ENCODE data around the gene ITGAX.
"Not testable (repeated sequence)": the region's sequence is repeated elsewhere in the genome, so short reads cannot be mapped to it uniquely, and the experiment has no call there.

Gene ITGAX

GRCh38 chr16:31416371-31416770 is 61.4 kb downstream of the ITGAX start:
- no peak for TF ChIP-seq TAF1 (IDR thresholded peaks at IDR 0.05; ENCODE audit: borderline replicate concordance, low read depth, low read length)
- TF ChIP-seq POLR2AphosphoS5 (IDR thresholded peaks at IDR 0.05; ENCODE audit: low read depth, low read length): no peak
- no peak for TF ChIP-seq POLR2A (IDR thresholded peaks at IDR 0.05; ENCODE audit: low read depth, low read length)
- DNase-seq (ENCODE audit: insufficient read length) (no peak), FAIRE-seq (no peak)

- not testable (repeated sequence) for FAIRE-seq; DNase-seq (ENCODE audit: insufficient read length)
Measured at GRCh38 chr16:31417036-31417435, 62.1 kb downstream of the ITGAX start.

- TF ChIP-seq POLR2A (IDR thresholded peaks at IDR 0.05; ENCODE audit: low read depth, low read length) (no peak), TAF1 (IDR thresholded peaks at IDR 0.05; ENCODE audit: borderline replicate concordance, low read depth, low read length) (no peak), POLR2AphosphoS5 (IDR thresholded peaks at IDR 0.05; ENCODE audit: low read depth, low read length) (no peak)
- no peak for DNase-seq (ENCODE audit: insufficient read length)
- no peak for FAIRE-seq
Measured at GRCh38 chr16:31417916-31418315, 62.9 kb downstream of the ITGAX start.

GRCh38 chr16:31420037-31420436 is 65.1 kb downstream of the ITGAX start:
- FAIRE-seq (no peak), DNase-seq (ENCODE audit: insufficient read length) (no peak)
- TF ChIP-seq TAF1 (IDR thresholded peaks at IDR 0.05; ENCODE audit: borderline replicate concordance, low read depth, low read length) (no peak), POLR2AphosphoS5 (IDR thresholded peaks at IDR 0.05; ENCODE audit: low read depth, low read length) (no peak), POLR2A (IDR thresholded peaks at IDR 0.05; ENCODE audit: low read depth, low read length) (no peak)

GRCh38 chr16:31421587-31421986 is 66.6 kb downstream of the ITGAX start:
- no peak for TF ChIP-seq POLR2A (IDR thresholded peaks at IDR 0.05; ENCODE audit: low read depth, low read length)
- no peak for DNase-seq (ENCODE audit: insufficient read length)
- no peak for FAIRE-seq

GRCh38 chr16:31423241-31423640 is 68.3 kb downstream of the ITGAX start:
- FAIRE-seq: no peak
- no peak for TF ChIP-seq POLR2AphosphoS5 (IDR thresholded peaks at IDR 0.05; ENCODE audit: low read depth, low read length)
- no peak for TF ChIP-seq POLR2A (IDR thresholded peaks at IDR 0.05; ENCODE audit: low read depth, low read length)
- no peak for TF ChIP-seq TAF1 (IDR thresholded peaks at IDR 0.05; ENCODE audit: borderline replicate concordance, low read depth, low read length)
- no peak for DNase-seq (ENCODE audit: insufficient read length)

- FAIRE-seq (no peak), DNase-seq (ENCODE audit: insufficient read length) (no peak)
- TF ChIP-seq POLR2A (IDR thresholded peaks at IDR 0.05; ENCODE audit: low read depth, low read length) (no peak), POLR2AphosphoS5 (IDR thresholded peaks at IDR 0.05; ENCODE audit: low read depth, low read length) (no peak), TAF1 (IDR thresholded peaks at IDR 0.05; ENCODE audit: borderline replicate concordance, low read depth, low read length) (no peak)
Measured at GRCh38 chr16:31423801-31424200, 68.8 kb downstream of the ITGAX start.

GRCh38 chr16:31427441-31428278 is 72.7 kb downstream of the ITGAX start:
- DNase-seq (ENCODE audit: insufficient read length): no peak
- no peak for FAIRE-seq
- TF ChIP-seq POLR2A (IDR thresholded peaks at IDR 0.05; ENCODE audit: low read depth, low read length): no peak

- TF ChIP-seq TAF1 (IDR thresholded peaks at IDR 0.05; ENCODE audit: borderline replicate concordance, low read depth, low read length): no peak
- TF ChIP-seq POLR2A (IDR thresholded peaks at IDR 0.05; ENCODE audit: low read depth, low read length): no peak
- no peak for TF ChIP-seq POLR2AphosphoS5 (IDR thresholded peaks at IDR 0.05; ENCODE audit: low read depth, low read length)
- FAIRE-seq: no peak
- DNase-seq (ENCODE audit: insufficient read length): no peak
Measured at GRCh38 chr16:31428279-31428597, 73.3 kb downstream of the ITGAX start, which contains the start of gene COX6A2. Gene COX6A2, minus strand, starts transcription at chr16:31428360. Its CDS starts 35 bp downstream, at chr16:31428325.

GRCh38 chr16:31428638-31429247 is 73.8 kb downstream of the ITGAX start:
- TF ChIP-seq POLR2A (IDR thresholded peaks at IDR 0.05; ENCODE audit: low read depth, low read length) (no peak), TAF1 (IDR thresholded peaks at IDR 0.05; ENCODE audit: borderline replicate concordance, low read depth, low read length) (no peak), POLR2AphosphoS5 (IDR thresholded peaks at IDR 0.05; ENCODE audit: low read depth, low read length) (no peak)

GRCh38 chr16:31429314-31429713 is 74.3 kb downstream of the ITGAX start:
- FAIRE-seq: no peak

More at GRCh38 chr16:31428638-31429247, 73.8 kb downstream of the ITGAX start:
- no peak for FAIRE-seq
- no peak for DNase-seq (ENCODE audit: insufficient read length)

GRCh38 chr16:31429796-31430195 is 74.8 kb downstream of the ITGAX start:
- FAIRE-seq (no peak), DNase-seq (ENCODE audit: insufficient read length) (no peak)
- TF ChIP-seq POLR2AphosphoS5 (IDR thresholded peaks at IDR 0.05; ENCODE audit: low read depth, low read length) (no peak), TAF1 (IDR thresholded peaks at IDR 0.05; ENCODE audit: borderline replicate concordance, low read depth, low read length) (no peak), POLR2A (IDR thresholded peaks at IDR 0.05; ENCODE audit: low read depth, low read length) (no peak)

More at GRCh38 chr16:31429314-31429713, 74.3 kb downstream of the ITGAX start:
- TF ChIP-seq POLR2AphosphoS5 (IDR thresholded peaks at IDR 0.05; ENCODE audit: low read depth, low read length) (no peak), TAF1 (IDR thresholded peaks at IDR 0.05; ENCODE audit: borderline replicate concordance, low read depth, low read length) (no peak), POLR2A (IDR thresholded peaks at IDR 0.05; ENCODE audit: low read depth, low read length) (no peak)
- no peak for DNase-seq (ENCODE audit: insufficient read length)

Measured in GM12892 (cell line).